Activated naive CD8-positive, alpha-beta T cell treated with anti-CD3 and anti-CD28 coated beads for 36 hours (primary cell): ENCODE measurements around the gene MGP. TPM values are rescaled to one million over a fixed set of nuclear protein-coding genes. Genes with fewer than 3 reads are reported as not detected.
A peak's percentile ranks its signal among the peaks of the same experiment; 100 is the strongest.

Source experiments
- DNase-seq: peaks from one replicate; pipeline ENCODE4 v3.0.0; 2021
- H3K27ac Mint-ChIP-seq: one replicate; pipeline ENCODE4 v1.8.0; 2022; ENCODE audit warnings: mild to moderate bottlenecking, moderate library complexity, mixed read lengths
- H3K27me3 Mint-ChIP-seq: one replicate; pipeline ENCODE4 v1.8.0; 2022; ENCODE audit warnings: mild to moderate bottlenecking, mixed read lengths
- H3K36me3 Mint-ChIP-seq: one replicate; pipeline ENCODE4 v1.8.0; 2021; ENCODE audit warnings: mild to moderate bottlenecking, mixed read lengths
- H3K4me1 Mint-ChIP-seq: one replicate; pipeline ENCODE4 v1.8.0; 2021; ENCODE audit warnings: mixed read lengths
- H3K4me3 Mint-ChIP-seq: one replicate; pipeline ENCODE4 v1.8.0; 2022; ENCODE audit warnings: mild to moderate bottlenecking, moderate library complexity, mixed read lengths
- H3K9me3 Mint-ChIP-seq: one replicate; pipeline ENCODE4 v1.8.0; 2022; ENCODE audit warnings: mixed read lengths
- total RNA-seq, 2 experiments: library from RNA; stranded (reverse); gene quantifications; one replicate each; pipeline ENCODE4 v1.2.3, GENCODE V29; 2021

The MGP gene
- total RNA-seq, 2 experiments from 2014 or later: not detected

DNA sequence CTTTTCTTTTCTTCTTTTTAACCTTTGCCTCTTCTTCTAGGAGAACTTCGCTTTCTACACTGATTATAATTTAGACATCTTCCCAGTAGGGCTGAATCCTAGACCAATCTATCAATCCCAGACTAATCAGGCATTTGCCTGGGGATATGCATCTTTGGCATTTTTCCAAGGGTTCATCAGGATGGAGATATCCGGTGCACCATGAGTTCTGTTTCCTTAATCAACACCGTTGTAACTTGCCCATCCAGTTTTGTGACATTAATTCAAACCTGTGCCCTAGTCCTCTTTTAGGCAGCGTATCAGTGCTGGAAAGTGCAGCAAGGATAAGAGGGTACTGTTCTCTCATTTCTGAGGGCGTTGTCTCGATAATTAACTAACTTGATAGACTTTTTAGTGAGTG is 617 bp upstream of the MGP start:
- Mint-ChIP-seq H3K4me1 (peaks cover 26% of the 10 kb centered on the region), H3K27ac (no peak overlapping the region)

GRCh38 chr12:14884458-14884878 is 1.2 kb downstream of the MGP start:
- H3K36me3 Mint-ChIP-seq: peaks cover 4% of the 10 kb centered on the region
- H3K4me1 Mint-ChIP-seq: peaks cover 33% of the 10 kb centered on the region
- DNase-seq: peak; percentile 80
- peaks cover 7% of the 10 kb centered on the region for H3K9me3 Mint-ChIP-seq
- H3K27me3 Mint-ChIP-seq: peaks cover 18% of the 10 kb centered on the region
- H3K4me3 Mint-ChIP-seq: peak overlapping the region; percentile 32
- H3K27ac Mint-ChIP-seq: peak overlapping the region; percentile 52

More for the DNA sequence above, 617 bp upstream of the MGP start:
- Mint-ChIP-seq H3K9me3 (no peaks in the 10 kb centered on the region), H3K27me3 (peaks cover 18% of the 10 kb centered on the region), H3K4me3 (no peak overlapping the region), H3K36me3 (peaks cover 2% of the 10 kb centered on the region)
- DNase-seq: no peak

DNA sequence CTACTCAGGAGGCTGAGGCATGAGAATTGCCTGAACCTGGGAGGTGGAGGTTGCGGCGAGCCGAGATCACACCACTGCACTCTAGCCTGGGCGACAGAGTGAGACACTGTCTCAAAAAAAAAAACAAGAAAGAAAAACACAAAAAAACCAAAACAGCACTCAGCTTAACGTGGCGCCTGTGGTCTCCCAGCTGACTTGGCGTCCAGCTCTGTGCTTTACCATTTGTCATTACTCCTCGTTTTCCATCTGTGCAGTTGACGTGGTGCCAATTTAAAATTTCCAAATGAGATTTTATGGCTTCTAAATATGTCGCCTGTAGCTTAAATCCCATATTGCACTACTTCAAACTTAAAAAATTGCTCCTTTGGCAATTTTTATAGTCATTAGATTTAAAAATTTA is 2.0 kb downstream of the MGP start:
- Mint-ChIP-seq H3K4me3 (no peak overlapping the region), H3K9me3 (peaks cover 7% of the 10 kb centered on the region), H3K27me3 (peaks cover 18% of the 10 kb centered on the region), H3K27ac (no peak overlapping the region), H3K4me1 (peaks cover 33% of the 10 kb centered on the region), H3K36me3 (peaks cover 5% of the 10 kb centered on the region)
- DNase-seq: no peak

- Mint-ChIP-seq H3K27me3 (peaks cover 7% of the 10 kb centered on the region), H3K9me3 (peaks cover 7% of the 10 kb centered on the region), H3K36me3 (peaks cover 3% of the 10 kb centered on the region), H3K4me3 (peak overlapping the region; percentile 54), H3K4me1 (peaks cover 22% of the 10 kb centered on the region), H3K27ac (peak overlapping the region; percentile 79)
- no peak for DNase-seq
These were observed 4.7 kb downstream of the MGP start for GRCh38 chr12:14880890-14881453.

GRCh38 chr12:14879222-14879933 is 6.3 kb downstream of the MGP start:
- Mint-ChIP-seq H3K4me1 (peaks cover 11% of the 10 kb centered on the region), H3K27ac (no peak overlapping the region), H3K9me3 (peaks cover 7% of the 10 kb centered on the region), H3K36me3 (peaks cover 3% of the 10 kb centered on the region), H3K27me3 (no peaks in the 10 kb centered on the region), H3K4me3 (no peak overlapping the region)
- DNase-seq: no peak

DNA sequence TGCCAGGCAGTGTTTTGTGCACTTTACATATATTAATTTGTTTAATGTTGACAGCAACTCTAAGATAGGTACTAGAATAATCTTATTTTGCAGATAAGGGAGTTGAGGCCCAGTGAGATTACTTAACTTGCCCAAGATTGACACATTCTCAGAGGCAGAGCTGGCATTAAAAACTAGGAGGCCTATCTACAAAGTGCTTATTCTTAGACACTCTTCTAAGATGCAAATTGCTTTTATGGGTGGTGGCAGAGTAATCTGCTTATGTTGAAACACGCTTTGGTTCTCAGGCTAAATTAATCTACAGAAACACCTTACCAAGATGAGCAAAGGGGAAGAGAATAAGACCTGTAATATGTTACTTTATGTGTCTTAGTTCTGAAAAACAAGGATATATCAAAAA is 7.2 kb downstream of the MGP start:
- no peak for DNase-seq
- peaks cover 3% of the 10 kb centered on the region for H3K36me3 Mint-ChIP-seq
- H3K27ac Mint-ChIP-seq: no peak overlapping the region
- H3K4me3 Mint-ChIP-seq: no peak overlapping the region
- H3K4me1 Mint-ChIP-seq: peaks cover 10% of the 10 kb centered on the region
- H3K27me3 Mint-ChIP-seq: no peaks in the 10 kb centered on the region
- H3K9me3 Mint-ChIP-seq: peaks cover 7% of the 10 kb centered on the region

DNA sequence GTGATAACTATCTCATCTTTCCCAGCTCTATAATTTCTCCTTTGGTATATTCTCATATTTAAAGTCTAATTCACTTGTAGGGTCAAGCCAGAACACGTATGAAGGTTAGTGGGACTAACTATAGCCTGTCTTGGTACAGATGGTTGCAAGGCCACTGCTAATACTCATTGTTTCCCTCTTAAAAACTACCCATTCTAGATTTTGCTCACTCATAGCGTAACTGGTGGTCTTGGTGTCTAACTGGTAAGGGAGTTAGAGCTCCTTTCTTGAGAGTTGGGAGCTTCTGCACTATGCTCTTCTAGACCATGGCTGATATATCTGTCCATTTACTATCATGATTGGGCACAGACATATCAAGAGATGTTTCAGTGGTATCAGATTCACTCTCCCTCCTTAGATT is 8.8 kb downstream of the MGP start:
- Mint-ChIP-seq H3K4me1 (peaks cover 11% of the 10 kb centered on the region), H3K27ac (no peak overlapping the region), H3K4me3 (no peak overlapping the region), H3K36me3 (peaks cover 3% of the 10 kb centered on the region), H3K9me3 (peaks cover 7% of the 10 kb centered on the region), H3K27me3 (no peaks in the 10 kb centered on the region)
- no peak for DNase-seq

DNA sequence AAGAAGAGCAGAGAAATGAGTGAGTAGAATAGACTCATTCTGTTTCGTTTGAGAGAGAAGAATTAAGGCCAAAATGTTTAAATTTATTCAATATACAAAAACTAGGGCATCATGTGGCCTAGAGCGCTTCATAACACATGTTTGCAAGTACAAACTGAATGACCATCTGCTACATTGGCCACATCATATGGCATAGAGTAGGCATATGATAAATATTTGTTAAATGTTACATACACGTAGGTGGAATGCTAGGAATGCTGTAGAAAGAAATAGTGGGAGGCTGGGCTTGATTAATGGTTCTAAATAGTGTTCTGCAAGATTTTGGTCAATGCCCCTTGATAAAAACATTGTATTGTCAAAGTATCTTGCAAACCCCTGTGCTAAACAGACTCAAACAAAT is 10.8 kb downstream of the MGP start:
- Mint-ChIP-seq H3K27ac (no peak overlapping the region), H3K27me3 (peaks cover 4% of the 10 kb centered on the region), H3K36me3 (peaks cover 3% of the 10 kb centered on the region), H3K4me1 (peaks cover 6% of the 10 kb centered on the region), H3K4me3 (no peak overlapping the region), H3K9me3 (peaks cover 3% of the 10 kb centered on the region)
- DNase-seq: no peak

DNA sequence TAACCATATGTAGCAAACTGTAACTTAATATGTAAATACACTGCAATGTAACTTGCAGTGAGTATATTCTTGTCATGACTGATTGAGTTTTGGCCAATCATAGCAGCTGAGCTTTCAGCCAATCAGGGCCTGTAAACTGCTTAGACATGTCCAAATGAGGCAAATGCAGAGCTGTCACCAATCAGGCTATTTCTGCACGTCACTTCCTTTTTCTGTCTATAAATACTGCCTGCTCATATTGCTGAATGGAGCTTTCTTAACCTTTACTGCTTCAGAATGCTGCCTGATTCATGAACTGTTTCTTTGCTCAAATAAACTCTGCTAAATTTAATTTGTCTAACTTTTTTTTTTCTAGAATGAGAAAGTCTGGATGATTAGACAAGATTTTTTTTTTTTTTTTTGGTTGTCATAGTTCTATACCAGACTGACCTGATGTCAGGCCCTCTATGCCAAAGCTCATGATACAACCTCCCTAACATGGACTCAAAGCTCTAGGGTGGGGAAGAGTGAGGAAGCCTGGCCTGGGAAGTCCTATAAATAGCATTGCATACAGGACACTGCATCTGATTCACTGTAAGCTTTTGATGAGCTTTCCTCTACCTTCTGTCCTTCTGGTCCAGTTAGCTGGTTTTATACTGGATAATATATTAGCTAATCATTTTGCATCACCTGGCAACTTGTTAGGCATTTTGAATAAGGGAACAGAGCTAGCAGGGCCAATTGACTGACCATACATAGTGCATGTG is 12.0 kb downstream of the MGP start:
- H3K4me1 Mint-ChIP-seq: peaks cover 7% of the 10 kb centered on the region
- no peak overlapping the region for H3K27ac Mint-ChIP-seq
- DNase-seq: no peak
- H3K4me3 Mint-ChIP-seq: no peak overlapping the region
- no peaks in the 10 kb centered on the region for H3K9me3 Mint-ChIP-seq
- no peaks in the 10 kb centered on the region for H3K36me3 Mint-ChIP-seq
- peaks cover 4% of the 10 kb centered on the region for H3K27me3 Mint-ChIP-seq

- H3K4me1 Mint-ChIP-seq: peaks cover 7% of the 10 kb centered on the region
- no peak overlapping the region for H3K27ac Mint-ChIP-seq
- peaks cover 4% of the 10 kb centered on the region for H3K27me3 Mint-ChIP-seq
- H3K9me3 Mint-ChIP-seq: peaks cover 5% of the 10 kb centered on the region
- H3K36me3 Mint-ChIP-seq: peaks cover 6% of the 10 kb centered on the region
- no peak overlapping the region for H3K4me3 Mint-ChIP-seq
- DNase-seq: no peak
These were observed 13.8 kb downstream of the MGP start for GRCh38 chr12:14871886-14872285.

DNA sequence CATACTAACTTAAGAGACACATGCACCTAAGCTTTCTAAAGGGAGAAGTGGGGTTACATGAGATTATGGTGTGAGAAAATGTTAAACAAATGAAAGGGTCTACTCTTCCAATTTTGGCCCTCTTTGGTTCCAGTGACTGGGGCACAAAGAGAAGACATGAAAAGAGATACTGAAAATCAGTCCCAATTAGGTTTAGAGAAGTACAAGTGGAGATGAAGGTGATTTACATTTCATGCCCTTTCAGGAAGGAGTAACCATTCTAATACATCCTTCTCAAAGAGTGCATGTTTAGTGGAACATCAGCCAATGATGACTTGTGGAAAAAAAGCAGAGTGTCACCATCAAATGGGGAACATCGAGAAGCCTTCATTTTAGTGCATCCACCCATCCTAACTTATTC is 14.4 kb downstream of the MGP start:
- no peak for DNase-seq
- Mint-ChIP-seq H3K27ac (no peak overlapping the region), H3K4me1 (peaks cover 7% of the 10 kb centered on the region), H3K27me3 (peaks cover 4% of the 10 kb centered on the region), H3K4me3 (no peak overlapping the region), H3K9me3 (peaks cover 5% of the 10 kb centered on the region), H3K36me3 (peaks cover 6% of the 10 kb centered on the region)

DNA sequence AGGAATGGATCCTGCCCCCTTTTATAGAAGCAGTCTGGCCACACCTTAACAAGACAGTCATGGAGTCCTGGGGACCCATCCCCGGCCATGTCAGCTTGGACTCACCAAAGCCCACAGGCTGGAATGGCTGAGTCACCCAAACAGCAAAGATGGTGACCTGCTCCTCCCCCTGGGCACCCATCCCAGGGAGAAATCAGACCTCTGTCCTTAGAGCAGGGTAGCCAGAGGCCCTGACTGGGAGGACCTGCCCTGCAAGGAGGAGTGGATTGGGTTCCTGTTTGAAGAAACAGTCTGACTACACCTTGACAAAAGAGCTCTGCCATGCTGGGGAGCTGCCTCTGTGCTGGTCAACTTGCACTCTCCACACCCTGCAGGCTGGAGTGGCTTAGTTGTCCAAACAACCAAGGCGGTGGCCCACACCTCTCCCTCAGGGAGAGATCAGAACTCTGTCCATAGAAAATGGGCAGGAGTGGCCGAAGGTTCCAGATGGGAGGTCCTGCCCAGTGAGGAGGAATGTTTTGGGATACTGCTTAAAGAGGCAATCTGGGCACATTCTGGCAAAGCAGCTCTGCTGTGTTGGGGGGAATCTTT is 16.6 kb downstream of the MGP start:
- Mint-ChIP-seq H3K4me1 (peaks cover 7% of the 10 kb centered on the region), H3K9me3 (peaks cover 9% of the 10 kb centered on the region), H3K27me3 (peaks cover 4% of the 10 kb centered on the region), H3K27ac (no peak overlapping the region), H3K36me3 (peaks cover 8% of the 10 kb centered on the region), H3K4me3 (no peak overlapping the region)
- no peak for DNase-seq

DNA sequence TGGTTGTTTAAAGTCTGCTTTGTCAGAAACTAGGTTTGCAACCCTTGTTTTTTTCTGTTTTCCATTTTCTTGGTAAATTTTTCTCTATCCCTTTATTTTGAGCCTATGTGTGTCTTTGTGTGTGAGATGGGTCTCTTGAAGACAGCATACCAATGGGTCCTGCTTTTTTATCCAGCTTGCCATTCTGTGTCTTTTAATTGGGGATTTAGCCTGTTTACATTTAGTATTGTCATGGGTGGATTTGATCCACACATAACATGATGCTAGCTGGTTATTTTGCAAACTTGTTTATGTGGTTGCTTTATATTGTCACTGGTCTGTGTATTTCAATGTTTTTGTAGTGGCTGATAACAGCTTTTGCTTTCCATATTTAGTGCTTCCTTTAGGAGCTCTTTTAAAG is 25.2 kb downstream of the MGP start:
- Mint-ChIP-seq H3K36me3 (peaks cover 11% of the 10 kb centered on the region), H3K9me3 (peaks cover 37% of the 10 kb centered on the region), H3K4me1 (no peaks in the 10 kb centered on the region), H3K27ac (no peak overlapping the region), H3K27me3 (no peaks in the 10 kb centered on the region), H3K4me3 (no peak overlapping the region)
- DNase-seq: no peak

- H3K4me1 Mint-ChIP-seq: no peaks in the 10 kb centered on the region
- H3K9me3 Mint-ChIP-seq: peaks cover 36% of the 10 kb centered on the region
- no peak overlapping the region for H3K4me3 Mint-ChIP-seq
- H3K36me3 Mint-ChIP-seq: peaks cover 11% of the 10 kb centered on the region
- H3K27ac Mint-ChIP-seq: no peak overlapping the region
- no peak for DNase-seq
- no peaks in the 10 kb centered on the region for H3K27me3 Mint-ChIP-seq
These were observed 27.1 kb downstream of the MGP start for GRCh38 chr12:14858513-14858912.

DNA sequence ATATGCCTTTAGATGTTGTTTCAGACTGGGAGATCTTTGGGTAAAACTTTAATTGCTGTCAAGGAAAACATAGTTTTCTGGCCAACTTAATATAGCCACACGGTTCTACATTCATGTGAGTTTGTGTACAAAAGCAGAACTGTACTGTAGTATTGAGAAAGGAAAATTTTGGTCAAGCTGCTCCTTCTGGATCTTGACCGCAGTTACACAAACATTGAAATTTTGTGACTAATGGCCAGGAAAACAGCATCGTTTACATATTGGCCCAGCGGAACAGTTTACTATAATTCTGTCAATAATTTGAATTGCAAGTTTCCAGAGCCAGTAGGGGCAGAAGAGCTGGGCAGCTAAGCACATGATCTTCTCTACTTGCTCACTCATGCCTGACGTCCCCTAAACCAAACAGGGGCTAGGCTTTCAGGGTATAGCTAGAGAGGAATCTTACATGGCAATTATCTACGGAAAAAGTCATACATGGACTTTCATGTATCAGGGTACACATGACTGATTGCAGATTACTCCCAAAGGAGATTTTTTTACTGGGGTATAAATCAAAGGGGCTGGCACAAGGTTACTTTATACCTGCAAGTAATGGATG is 31.0 kb downstream of the MGP start:
- no peaks in the 10 kb centered on the region for H3K4me1 Mint-ChIP-seq
- no peak for DNase-seq
- H3K4me3 Mint-ChIP-seq: no peak overlapping the region
- peaks cover 19% of the 10 kb centered on the region for H3K9me3 Mint-ChIP-seq
- no peaks in the 10 kb centered on the region for H3K27me3 Mint-ChIP-seq
- no peak overlapping the region for H3K27ac Mint-ChIP-seq
- H3K36me3 Mint-ChIP-seq: peaks cover 7% of the 10 kb centered on the region
